Mononuclear cell (primary cell): ENCODE results near the gene CMTM8. TPM values are rescaled to one million over a fixed set of nuclear protein-coding genes. Genes with fewer than 3 reads are reported as not detected.

Source experiments
- H3K27me3 ChIP-seq: 2 replicates; pipeline ENCODE4 v1.6.0; 2011; ENCODE audit warnings: low read length, control low read depth; ENCODE audit not compliant: insufficient read depth
- H3K4me1 ChIP-seq: 2 replicates; pipeline ENCODE4 v1.5.1; 2011; ENCODE audit warnings: mild to moderate bottlenecking, low read length, control low read depth; ENCODE audit not compliant: insufficient read depth
- H3K4me3 ChIP-seq: 2 replicates; pipeline ENCODE4 v1.5.1; 2011; ENCODE audit warnings: mild to moderate bottlenecking, low read length, moderate library complexity
- H3K9me3 ChIP-seq: 2 replicates; pipeline ENCODE4 v1.5.1; 2011; ENCODE audit warnings: low read depth, mild to moderate bottlenecking, control low read depth, low read length
- total RNA-seq: library from RNA; depleted of rRNA; stranded (reverse); fragments of >200 nt; gene quantifications from one replicate; pipeline ENCODE4 v1.2.3, GENCODE V29; 2012

Gene CMTM8
- total RNA-seq, 1 donor: 2.9 TPM

- no peak overlapping the region for H3K4me3 ChIP-seq
- no peaks in the 10 kb centered on the region for H3K27me3 ChIP-seq
- H3K9me3 ChIP-seq: no peaks in the 10 kb centered on the region
- H3K4me1 ChIP-seq: peaks cover 11% of the 10 kb centered on the region
These were observed 65.7 kb downstream of the CMTM8 start for GRCh38 chr3:32303977-32304881.

- Histone ChIP-seq H3K4me3 (no peak overlapping the region), H3K27me3 (no peaks in the 10 kb centered on the region), H3K4me1 (peaks cover 11% of the 10 kb centered on the region)
These were observed 66.9 kb downstream of the CMTM8 start for GRCh38 chr3:32305361-32305876.

GRCh38 chr3:32306072-32306471 lies 67.6 kb downstream of the CMTM8 start:
- H3K4me1 ChIP-seq: peaks cover 11% of the 10 kb centered on the region
- no peak overlapping the region for H3K4me3 ChIP-seq
- no peaks in the 10 kb centered on the region for H3K27me3 ChIP-seq
- no peaks in the 10 kb centered on the region for H3K9me3 ChIP-seq

More at GRCh38 chr3:32305361-32305876, 66.9 kb downstream of the CMTM8 start:
- H3K9me3 ChIP-seq: no peaks in the 10 kb centered on the region

- Histone ChIP-seq H3K4me3 (no peak overlapping the region), H3K9me3 (no peaks in the 10 kb centered on the region), H3K27me3 (no peaks in the 10 kb centered on the region), H3K4me1 (peaks cover 4% of the 10 kb centered on the region)
These were observed 69.1 kb downstream of the CMTM8 start for GRCh38 chr3:32307591-32307990.

GRCh38 chr3:32308378-32308777 lies 69.9 kb downstream of the CMTM8 start:
- Histone ChIP-seq H3K4me3 (no peak overlapping the region), H3K27me3 (no peaks in the 10 kb centered on the region), H3K4me1 (no peaks in the 10 kb centered on the region), H3K9me3 (no peaks in the 10 kb centered on the region)

GRCh38 chr3:32309654-32310242 lies 71.3 kb downstream of the CMTM8 start:
- Histone ChIP-seq H3K4me1 (no peaks in the 10 kb centered on the region), H3K9me3 (no peaks in the 10 kb centered on the region), H3K27me3 (no peaks in the 10 kb centered on the region), H3K4me3 (no peak overlapping the region)

GRCh38 chr3:32310336-32310735 lies 71.9 kb downstream of the CMTM8 start:
- no peaks in the 10 kb centered on the region for H3K4me1 ChIP-seq
- no peaks in the 10 kb centered on the region for H3K27me3 ChIP-seq
- H3K4me3 ChIP-seq: no peak overlapping the region
- no peaks in the 10 kb centered on the region for H3K9me3 ChIP-seq

- Histone ChIP-seq H3K27me3 (no peaks in the 10 kb centered on the region), H3K4me3 (no peak overlapping the region), H3K9me3 (no peaks in the 10 kb centered on the region), H3K4me1 (no peaks in the 10 kb centered on the region)
These were observed 72.7 kb downstream of the CMTM8 start for GRCh38 chr3:32310918-32311839.

- Histone ChIP-seq H3K9me3 (no peaks in the 10 kb centered on the region), H3K4me3 (no peak overlapping the region), H3K27me3 (no peaks in the 10 kb centered on the region), H3K4me1 (no peaks in the 10 kb centered on the region)
These were observed 73.8 kb downstream of the CMTM8 start for GRCh38 chr3:32312251-32312650.

GRCh38 chr3:32313169-32313568 lies 74.7 kb downstream of the CMTM8 start:
- Histone ChIP-seq H3K4me1 (no peaks in the 10 kb centered on the region), H3K4me3 (no peak overlapping the region), H3K9me3 (no peaks in the 10 kb centered on the region), H3K27me3 (no peaks in the 10 kb centered on the region)

- Histone ChIP-seq H3K9me3 (no peaks in the 10 kb centered on the region), H3K4me3 (no peak overlapping the region), H3K27me3 (no peaks in the 10 kb centered on the region), H3K4me1 (no peaks in the 10 kb centered on the region)
These were observed 75.4 kb downstream of the CMTM8 start for GRCh38 chr3:32313723-32314473.

GRCh38 chr3:32315441-32315840 lies 77.0 kb downstream of the CMTM8 start:
- Histone ChIP-seq H3K27me3 (no peaks in the 10 kb centered on the region), H3K9me3 (no peaks in the 10 kb centered on the region), H3K4me1 (no peaks in the 10 kb centered on the region), H3K4me3 (no peak overlapping the region)

GRCh38 chr3:32316319-32316718 lies 77.8 kb downstream of the CMTM8 start:
- H3K4me1 ChIP-seq: no peaks in the 10 kb centered on the region
- H3K27me3 ChIP-seq: no peaks in the 10 kb centered on the region
- H3K4me3 ChIP-seq: no peak overlapping the region
- no peaks in the 10 kb centered on the region for H3K9me3 ChIP-seq

- Histone ChIP-seq H3K4me1 (no peaks in the 10 kb centered on the region), H3K4me3 (no peak overlapping the region), H3K27me3 (no peaks in the 10 kb centered on the region), H3K9me3 (no peaks in the 10 kb centered on the region)
These were observed 78.5 kb downstream of the CMTM8 start for GRCh38 chr3:32316976-32317375.
